GM21360 (cell line): ENCODE results near the gene KRTAP19-1.
"Not testable (repeated sequence)": the region's sequence is repeated elsewhere in the genome, so short reads cannot be mapped to it uniquely, and the experiment has no call there.

Source experiments
- ATAC-seq: cut with Tn5 transposase; IDR thresholded peaks from one replicate; pipeline ENCODE4 v1.9.1; 2021; ENCODE audit warnings: mild to moderate bottlenecking, moderate library complexity; ENCODE audit not compliant: unreplicated experiment

KRTAP19-1 gene

DNA sequence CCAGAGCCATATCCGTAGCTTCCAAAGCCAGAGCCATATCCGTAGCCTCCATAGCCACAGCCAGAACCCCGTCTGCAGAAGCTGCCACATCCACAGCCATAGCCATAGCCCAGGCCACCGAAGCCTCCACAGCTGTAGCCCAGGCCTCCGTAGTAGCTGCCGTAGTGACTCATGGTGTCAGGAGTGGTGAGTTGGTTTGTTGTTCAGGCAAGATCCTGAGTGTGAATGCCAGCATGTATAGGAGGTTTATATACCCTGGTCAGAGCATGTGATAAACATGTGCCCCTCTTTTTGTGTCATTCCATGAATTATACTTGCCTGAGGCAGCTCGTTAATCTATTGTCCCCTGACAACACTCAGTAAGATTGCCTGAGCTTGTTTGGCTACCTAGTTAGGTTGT, at the start of gene KRTAP19-1:
Gene KRTAP19-1, minus strand, starts transcription at position 223 of the 400 bp plus-strand sequence. Its CDS starts 50 bp downstream, at position 173.
- ATAC-seq, result no peak

GRCh38 chr21:30518876-30519275, 38.7 kb upstream of the KRTAP19-1 start:
- no peak for ATAC-seq

DNA sequence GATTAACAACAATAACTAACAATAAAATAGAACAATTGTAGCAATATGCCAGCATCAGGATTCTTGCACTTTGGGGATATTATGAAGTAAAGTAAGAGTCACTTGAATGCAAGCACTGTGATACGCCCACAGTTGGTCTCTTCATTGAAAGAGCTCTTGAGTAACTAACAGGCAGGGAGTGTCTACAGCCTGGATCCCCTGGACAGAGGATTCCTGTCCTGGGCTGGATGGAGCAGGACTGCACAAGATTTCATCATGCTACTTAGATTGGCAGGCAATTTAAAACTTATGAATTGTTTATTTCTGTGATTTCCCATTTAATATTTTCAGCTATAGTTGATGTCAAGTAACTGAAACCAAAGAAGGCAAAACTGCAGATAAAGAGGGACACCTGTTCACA, 35.5 kb upstream of the KRTAP19-1 start:
- no peak for ATAC-seq

- not testable (repeated sequence) for ATAC-seq
Measured at GRCh38 chr21:30505621-30506205, 25.5 kb upstream of the KRTAP19-1 start.

GRCh38 chr21:30502041-30502440, 21.9 kb upstream of the KRTAP19-1 start, which contains the start of gene KRTAP19-5:
Gene KRTAP19-5 (minus strand): TSS chr21:30502141. CDS start chr21:30502090, 51 bp downstream.
- no peak for ATAC-seq

GRCh38 chr21:30497065-30497464, 16.9 kb upstream of the KRTAP19-1 start, which contains the start of gene KRTAP19-4:
Gene KRTAP19-4 (minus strand): TSS chr21:30497165. CDS start chr21:30497110, 55 bp downstream.
- no peak for ATAC-seq

- no peak for ATAC-seq
Measured at GRCh38 chr21:30491963-30492428, 11.8 kb upstream of the KRTAP19-1 start, which contains the start of gene KRTAP19-3. Gene KRTAP19-3 (minus strand): TSS chr21:30492013. CDS start chr21:30491957, 56 bp downstream.

GRCh38 chr21:30487336-30487735, 7.2 kb upstream of the KRTAP19-1 start, which contains the start of gene KRTAP19-2:
Gene KRTAP19-2 (minus strand): TSS chr21:30487436. CDS start chr21:30487348, 88 bp downstream.
- ATAC-seq, result no peak

GRCh38 chr21:30486180-30486579, 6.0 kb upstream of the KRTAP19-1 start:
- ATAC-seq, result no peak

DNA sequence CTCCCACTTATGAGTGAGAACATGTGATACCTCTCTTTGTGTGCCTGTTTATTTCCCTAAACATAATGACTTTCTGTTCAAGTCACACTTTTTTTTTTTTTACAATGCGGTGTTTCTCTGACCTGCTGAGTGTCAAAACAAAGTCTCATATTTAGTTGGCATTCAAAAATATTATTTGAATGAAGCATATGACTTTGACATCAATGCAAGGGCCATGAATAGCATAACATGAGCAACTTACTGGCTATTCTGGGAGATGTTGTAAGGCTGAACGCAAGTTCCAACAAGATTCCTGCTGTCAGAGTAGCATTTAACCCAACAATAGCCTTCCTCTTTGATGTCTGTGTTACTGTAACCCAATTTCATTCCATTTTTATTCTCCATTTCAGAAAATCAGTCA, 2.0 kb upstream of the KRTAP19-1 start:
- no peak for ATAC-seq

DNA sequence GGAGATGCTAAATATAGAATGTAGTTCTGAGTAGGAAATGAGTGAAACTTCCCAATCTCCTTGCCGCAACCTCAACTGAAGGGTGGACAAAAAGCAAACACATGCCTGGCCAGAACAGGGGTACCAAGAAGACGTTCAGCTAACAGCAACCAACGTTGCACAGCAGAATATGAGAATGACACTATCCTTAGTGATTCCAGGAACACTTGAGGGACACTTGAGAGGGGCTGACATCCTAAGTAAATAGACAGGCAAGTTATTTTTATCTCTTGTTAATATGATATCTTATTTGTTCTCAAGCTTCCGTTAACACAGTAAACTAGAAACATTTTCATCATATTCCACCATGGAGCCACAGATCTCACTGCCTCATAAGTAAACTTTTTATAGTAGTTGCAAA, 908 bp downstream of the KRTAP19-1 start:
- ATAC-seq, result no peak

DNA sequence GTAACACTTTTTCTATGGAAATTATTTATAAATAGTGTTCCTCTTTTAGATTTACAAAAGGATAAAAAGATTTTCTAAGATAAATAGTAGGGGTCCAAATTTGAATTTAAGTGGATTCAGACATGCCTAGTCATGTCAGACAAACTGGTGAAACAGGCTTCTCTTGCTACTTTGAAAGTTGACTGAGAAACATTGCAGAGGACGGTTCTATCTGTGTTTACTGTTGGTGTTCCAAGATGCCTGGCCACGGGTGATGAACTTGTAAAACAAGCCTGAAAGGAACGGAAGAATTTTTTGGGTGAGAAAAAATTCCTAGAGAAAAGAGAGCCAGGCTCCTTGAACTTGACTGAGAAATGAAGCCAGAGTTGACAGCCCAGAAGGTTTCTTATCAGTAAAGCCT, 2.2 kb downstream of the KRTAP19-1 start:
- no peak for ATAC-seq

GRCh38 chr21:30468900-30469714, 11.1 kb downstream of the KRTAP19-1 start:
- no peak for ATAC-seq

DNA sequence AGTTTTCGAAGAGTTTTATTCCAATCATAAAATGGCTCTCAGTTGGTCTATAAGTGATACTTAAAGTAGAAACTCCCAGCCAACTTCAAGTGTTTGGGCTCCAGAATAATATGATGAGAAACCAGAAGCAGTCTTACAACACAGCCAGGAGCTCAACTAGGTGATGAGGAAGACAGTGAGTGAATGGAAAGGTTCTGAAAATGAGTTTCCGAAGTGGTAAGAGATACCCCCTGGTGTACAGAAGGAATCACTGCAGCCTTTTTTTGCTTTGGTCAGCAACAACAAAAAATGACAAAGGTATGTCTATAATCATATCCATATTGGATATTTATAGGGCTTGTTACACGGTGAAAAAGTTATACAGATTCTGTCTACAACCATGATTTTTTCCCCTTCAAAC, 16.5 kb downstream of the KRTAP19-1 start:
- no peak for ATAC-seq

DNA sequence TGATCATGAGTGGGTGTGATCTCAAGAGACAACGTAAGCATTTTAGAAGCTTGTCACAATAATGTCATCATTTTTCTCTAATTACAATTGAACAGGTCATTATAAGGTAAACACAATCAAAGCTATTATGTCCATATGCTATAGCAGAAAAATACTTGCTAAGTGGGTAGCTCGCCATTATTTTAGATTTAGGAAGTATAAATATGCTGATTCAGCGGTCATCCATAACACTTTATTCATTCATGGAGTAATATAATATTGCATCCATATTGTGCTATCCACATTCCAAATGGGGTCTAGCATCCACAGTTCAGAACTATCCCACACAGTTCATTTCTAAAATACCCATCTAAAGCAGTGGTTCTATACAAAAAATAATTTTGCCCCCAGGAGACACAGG, 31.7 kb downstream of the KRTAP19-1 start:
- ATAC-seq, result no peak

DNA sequence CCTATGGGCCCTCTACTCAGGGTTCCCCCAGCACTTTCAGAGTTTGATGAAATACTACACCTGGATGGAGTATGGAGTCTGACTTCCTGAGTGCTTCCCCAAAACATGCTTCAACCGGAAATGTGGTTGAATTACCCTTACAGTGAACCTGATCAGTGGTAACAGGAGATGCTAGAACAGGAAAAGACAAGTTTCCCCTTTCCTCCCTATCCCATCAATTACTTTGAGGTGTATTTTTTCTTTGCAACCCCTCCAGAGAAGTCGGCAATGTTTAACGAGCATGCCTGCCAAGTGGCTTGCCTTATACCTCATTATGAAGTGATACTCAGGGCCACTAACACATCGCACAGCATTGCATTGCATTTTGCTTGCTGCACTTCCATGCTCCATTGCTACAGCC, 33.1 kb downstream of the KRTAP19-1 start:
- ATAC-seq, result no peak

GRCh38 chr21:30444204-30444603, 36.0 kb downstream of the KRTAP19-1 start:
- no peak for ATAC-seq

GRCh38 chr21:30443226-30443625, 36.9 kb downstream of the KRTAP19-1 start:
- ATAC-seq, result no peak

DNA sequence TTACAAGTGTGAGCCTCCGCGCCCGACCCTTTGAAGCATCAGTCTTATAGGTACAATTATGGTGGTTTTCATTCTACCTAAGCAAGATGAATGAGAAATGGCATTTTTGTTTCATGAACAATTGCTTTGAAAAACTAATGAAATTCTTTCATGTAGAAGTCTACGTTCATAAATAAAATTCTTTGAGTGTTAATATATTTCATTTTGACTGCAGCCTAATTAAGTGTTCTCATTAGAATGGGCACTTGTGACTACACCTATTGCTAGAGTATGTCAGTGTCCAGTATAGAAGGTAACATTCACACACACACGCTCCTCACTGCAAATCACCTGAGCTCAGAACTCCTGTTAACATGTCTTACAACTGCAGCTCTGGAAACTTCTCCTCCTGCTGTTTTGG, 40.2 kb downstream of the KRTAP19-1 start, which contains the start of gene KRTAP15-1:
Gene KRTAP15-1, plus strand, starts transcription at position 301 of the 400 bp plus-strand sequence. Its CDS starts 53 bp downstream, at position 354.
- no peak for ATAC-seq

DNA sequence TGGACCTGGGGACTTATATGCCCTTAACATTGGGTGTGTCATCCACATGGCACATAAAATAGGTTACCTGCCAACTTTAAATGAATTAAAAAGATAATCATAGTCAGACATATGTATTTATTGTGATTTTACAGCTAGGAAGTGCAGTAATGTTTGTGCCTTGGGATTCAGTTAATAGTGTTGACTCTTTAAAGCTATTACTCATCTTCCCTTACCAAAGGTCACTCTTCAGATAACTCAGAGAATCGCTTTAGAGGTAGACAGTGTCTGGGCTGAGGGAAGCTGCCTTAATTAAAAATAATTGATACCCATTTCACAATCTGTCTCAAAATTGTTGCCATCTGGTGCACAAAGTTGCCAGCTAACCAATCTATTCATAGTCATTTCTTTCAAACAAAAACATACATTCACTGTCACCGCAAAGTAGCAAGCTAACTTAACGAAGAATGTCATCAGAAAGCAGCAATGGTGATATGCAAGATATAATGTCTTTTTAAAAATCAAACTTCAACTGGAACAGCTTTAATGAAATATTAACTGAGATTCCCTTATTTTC, 43.1 kb downstream of the KRTAP19-1 start:
- no peak for ATAC-seq

- no peak for ATAC-seq
Measured at GRCh38 chr21:30434033-30434631, 46.0 kb downstream of the KRTAP19-1 start.
